NCI-H1694 treated with DMSO at 0.1 percent for 48 hours (cell line): Measurements from ENCODE around the gene TAPBP.
"Not testable (repeated sequence)": the region's sequence is repeated elsewhere in the genome, so short reads cannot be mapped to it uniquely, and the experiment has no call there.

Experiments used
- DNase-seq: peaks from one replicate; lab custom pipeline; 2025; lab: John Stamatoyannopoulos, UW

Gene TAPBP

DNA sequence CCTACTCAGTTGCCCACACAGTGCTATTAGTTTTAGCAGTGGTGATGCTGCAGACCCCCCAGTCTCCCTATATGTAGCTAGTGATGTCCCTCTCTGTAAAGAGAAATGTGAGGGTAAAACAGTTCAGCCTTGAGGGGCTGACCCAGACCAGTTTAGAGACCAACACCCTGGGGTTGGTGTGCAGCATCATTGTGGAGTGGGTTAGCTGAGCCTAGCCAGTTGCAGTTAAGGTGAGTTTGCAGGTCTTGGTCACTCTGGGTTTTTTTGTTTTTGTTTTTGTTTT is 37.4 kb downstream of the TAPBP start:
- DNase-seq: no peak

GRCh38 chr6:33275795-33276580 is 37.9 kb downstream of the TAPBP start:
- DNase-seq: not testable (repeated sequence)

DNA sequence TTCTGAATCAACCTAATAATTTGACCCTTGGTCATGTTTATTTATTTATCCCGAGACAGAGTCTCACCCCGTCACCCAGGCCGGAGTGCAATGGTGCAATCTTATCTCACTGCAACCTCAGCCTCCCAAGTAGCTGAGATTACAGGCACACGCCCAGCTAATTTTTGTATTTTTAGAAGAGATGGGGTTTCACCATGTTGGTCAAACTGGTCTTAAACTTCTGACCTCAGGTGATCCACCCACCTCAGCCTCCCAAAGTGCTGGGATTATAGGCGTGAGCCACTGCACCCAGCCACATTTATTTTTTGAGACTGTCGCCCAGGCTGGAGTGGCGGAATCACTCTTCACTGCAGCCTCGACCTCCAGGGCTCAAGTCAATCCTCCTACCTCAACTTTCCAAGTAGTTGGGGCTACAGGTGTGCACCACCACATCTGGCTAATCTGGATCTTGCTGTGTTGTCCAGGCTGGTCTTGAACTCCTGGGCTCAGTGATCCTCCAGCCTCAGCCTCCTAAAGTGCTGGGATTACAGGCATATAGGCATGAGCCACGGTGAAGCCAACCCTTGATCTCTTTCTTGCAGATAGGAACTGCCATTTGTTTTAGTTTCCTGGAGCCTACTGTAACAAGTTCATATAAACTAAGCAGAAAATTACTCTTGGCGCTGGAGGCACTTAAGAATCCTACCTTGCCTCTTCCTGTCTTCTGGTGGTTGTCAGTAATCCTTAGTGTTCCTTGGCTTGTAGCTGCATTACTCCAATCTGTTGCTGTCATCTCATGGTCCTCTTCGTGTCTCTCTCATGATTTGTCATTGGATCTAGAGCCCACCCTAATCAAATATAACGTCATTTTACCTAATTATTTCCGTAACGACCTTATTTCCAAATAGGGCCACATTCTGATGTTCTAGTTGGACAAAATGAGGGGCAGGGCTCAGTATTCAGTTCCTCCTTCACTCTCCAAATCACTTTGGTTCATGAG is 39.7 kb downstream of the TAPBP start:
- DNase-seq: no peak

- no peak for DNase-seq
These were observed 40.6 kb downstream of the TAPBP start for GRCh38 chr6:33273129-33273923.

GRCh38 chr6:33272275-33273128 is 41.4 kb downstream of the TAPBP start:
- DNase-seq: no peak

DNA sequence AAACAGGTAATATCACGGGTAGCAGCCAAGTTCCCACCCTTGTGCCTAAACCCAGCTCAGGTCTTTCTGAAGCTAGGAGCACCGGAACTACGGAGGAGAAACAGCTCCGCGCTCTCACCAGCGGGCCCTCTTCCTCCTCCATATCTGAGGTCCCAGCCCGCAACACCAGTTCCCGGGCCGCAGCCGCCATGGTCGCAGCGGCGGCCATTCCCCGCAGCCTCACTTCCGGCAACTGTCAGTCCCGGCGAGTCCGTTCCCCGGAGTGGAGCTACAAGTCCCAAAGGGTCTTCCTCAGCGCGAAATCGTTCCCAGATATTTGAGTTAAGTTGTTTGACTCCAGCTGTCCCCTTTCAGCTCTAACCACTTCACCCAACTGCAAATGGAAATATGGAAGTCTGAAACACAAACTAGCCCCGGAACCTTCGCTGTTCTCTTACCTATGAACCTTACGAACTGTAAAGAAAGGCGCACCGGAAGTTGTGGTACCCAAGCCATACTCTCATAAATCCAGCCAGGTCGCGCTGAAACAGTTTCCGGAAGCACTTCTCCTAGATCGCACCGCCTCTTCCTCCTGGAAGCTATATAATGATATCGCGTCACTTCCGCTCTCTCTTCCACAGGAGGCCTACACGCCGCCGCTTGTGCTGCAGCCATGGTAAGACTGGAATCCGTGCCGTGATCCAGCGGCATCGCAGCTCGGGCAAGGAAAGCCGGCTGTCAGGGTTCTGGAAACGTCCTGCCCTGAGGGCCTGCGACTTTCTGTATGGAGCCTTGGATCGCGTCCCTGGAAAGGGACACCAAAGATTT is 42.2 kb downstream of the TAPBP start, which contains the start of the genes RPS18 and VPS52:
Gene RPS18, plus strand, starts transcription at position 608 of the 807 bp plus-strand sequence. Its CDS starts 45 bp downstream, at position 653.
Gene VPS52, minus strand, starts transcription at position 409 of the 807 bp plus-strand sequence. Its CDS starts 201 bp downstream, at position 208.
- DNase-seq: peak; percentile 97

GRCh38 chr6:33271117-33271467 is 42.8 kb downstream of the TAPBP start:
- no peak for DNase-seq

- DNase-seq: no peak
These were observed 49.9 kb downstream of the TAPBP start for GRCh38 chr6:33264015-33264414.

GRCh38 chr6:33262490-33262889 is 51.4 kb downstream of the TAPBP start:
- DNase-seq: not testable (repeated sequence)

- DNase-seq: no peak
These were observed 54.8 kb downstream of the TAPBP start for GRCh38 chr6:33259032-33259431.

GRCh38 chr6:33254591-33254990 is 59.3 kb downstream of the TAPBP start:
- DNase-seq: no peak

DNA sequence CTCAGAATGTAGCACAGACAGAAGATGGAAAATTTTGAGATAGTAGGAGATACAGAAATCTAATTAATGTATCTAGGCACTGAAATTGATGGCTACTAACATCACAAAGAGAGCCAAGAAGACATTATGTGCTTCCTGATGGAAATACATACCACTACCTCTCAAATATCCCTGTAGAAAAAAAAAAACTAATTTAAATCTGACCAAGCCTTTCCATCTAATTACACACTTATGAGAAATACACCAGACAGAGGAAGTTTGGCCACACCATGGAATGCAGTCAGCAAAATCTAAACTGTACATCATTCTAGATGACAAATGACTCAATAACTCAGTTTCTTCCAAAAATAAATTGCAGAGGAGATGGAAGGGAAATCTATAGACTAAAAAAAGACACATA is 61.1 kb downstream of the TAPBP start:
- DNase-seq: no peak

- no peak for DNase-seq
These were observed 62.4 kb downstream of the TAPBP start for GRCh38 chr6:33251395-33252012.

GRCh38 chr6:33250731-33251130 is 63.1 kb downstream of the TAPBP start:
- no peak for DNase-seq

DNA sequence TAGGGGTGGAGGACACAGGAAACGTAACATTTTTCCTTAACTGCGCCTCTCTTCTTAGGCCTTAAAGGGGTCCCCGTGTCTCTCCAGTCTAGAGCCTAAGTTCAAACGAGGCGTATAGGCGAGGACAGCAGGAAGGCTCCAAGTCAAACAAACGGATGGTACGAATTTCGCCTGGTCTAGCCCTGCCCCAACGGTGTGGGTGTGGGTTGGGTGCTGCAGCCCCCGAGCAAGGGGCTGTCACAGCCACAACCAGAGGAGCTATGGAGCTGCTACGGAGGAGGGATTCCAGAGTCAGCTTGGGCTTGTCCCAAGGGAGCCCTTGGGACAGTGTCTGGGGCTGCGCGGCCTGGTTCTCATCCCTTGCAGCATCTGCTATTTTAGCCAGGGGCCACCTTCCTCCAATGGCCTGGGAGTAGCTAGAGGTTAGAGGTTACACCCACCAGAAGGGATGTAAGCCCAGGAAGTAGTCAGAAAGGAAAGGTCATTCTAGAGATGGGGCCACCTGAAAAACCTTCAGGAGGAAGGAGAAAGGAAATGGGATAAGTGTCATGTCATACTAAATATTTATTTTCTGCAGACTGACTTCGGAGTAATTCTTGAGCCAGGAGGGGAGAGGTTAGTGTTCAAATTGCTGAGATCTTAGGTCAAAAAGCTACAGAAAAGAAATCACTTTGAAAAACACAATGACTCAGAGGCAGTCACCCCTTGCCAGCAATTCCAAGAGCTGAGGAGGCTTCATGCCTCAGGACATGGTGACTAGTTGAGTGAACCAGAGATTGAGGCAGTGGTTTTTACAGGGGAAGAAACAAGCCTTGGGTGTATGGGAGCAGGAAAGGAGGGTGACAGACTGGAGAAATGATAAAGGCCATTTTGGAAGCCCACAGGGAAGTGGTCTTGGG is 63.9 kb downstream of the TAPBP start:
- DNase-seq: peak; percentile 42
